Right hindlimb (tissue), 1 donor: ENCODE data around the gene NEK9.
"Not testable (repeated sequence)": the region's sequence is repeated elsewhere in the genome, so short reads cannot be mapped to it uniquely, and the experiment has no call there.

Source experiments
- DNase-seq: peaks from one replicate; pipeline ENCODE4 v3.0.0-alpha.2; 2018

Gene NEK9

DNA sequence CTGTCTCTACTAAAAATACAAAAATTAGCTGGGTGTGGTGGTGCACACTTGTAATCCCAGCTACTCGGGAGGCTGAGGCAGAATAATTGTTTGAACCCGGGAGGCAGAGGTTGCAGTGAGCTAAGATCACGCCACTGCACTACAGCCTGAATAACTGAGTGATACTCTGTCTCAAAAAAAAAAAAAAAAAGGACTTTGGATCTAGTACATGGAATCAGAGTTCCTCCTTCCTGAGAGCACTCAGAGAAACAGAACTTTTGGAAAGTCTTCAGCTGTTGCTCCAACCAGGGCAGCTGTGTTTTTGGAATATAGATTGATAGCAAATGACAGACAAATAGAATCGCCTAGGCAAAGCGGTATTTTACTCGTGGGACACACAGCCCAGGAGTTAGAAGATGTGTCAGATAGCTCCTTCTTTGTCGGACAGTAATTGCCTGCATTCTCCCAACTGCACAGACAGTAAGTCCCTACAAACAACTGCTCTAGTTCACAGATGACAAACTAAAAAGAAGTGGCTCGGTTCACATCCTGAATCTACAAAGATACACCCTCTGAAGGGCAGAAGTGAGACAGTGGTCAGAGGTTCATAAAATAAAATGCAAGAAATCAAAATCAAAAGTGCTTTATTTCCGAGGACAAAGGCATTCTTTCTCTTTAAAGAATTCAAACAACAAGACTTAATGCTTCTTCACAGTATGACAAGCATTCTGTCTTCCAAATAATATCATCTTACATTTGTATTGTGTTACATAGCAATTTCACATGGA is 17.1 kb upstream of the NEK9 start:
- DNase-seq, result no peak

DNA sequence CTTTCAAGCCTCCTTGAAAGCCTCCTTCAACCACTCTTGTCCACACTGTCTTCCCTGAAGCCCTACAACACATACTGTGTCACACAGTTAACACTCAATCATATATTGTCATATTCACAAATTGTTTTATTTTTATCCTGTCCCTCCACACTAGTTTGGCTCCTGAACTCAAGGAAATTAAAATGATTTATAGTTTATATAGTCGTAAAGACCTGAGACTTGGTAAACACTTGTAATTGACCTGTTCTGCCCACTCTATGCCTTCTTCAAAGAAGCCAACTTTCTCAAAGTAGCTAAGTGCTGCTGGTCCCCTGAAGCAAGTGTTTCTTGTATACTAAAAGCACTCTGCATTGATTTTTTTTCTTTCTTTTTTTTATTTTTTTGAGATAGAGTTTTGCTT is 15.6 kb upstream of the NEK9 start:
- DNase-seq, result no peak

GRCh38 chr14:75141967-75142366 is 15.1 kb upstream of the NEK9 start:
- DNase-seq, result no peak

- DNase-seq, result no peak
Measured at GRCh38 chr14:75141062-75141461, 14.2 kb upstream of the NEK9 start.

DNA sequence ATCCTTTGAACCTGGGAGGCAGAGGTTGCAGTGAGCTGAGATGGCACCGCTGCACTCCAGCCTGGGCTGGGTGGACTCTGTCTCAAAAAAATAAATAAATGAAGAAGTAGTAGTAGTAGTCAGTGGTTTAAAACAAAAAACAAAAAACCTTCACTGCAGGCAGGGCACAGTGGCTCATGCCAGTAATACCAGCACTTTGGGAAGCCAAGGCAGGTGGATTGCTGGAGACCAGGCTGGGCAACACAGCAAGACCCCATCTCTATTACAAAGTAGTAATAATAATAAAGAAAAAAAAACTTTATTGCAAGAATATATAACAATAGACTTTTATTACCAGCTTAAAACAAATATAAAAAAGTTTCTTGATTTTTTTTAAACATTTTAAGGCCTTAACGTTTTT is 13.8 kb upstream of the NEK9 start:
- no peak for DNase-seq

DNA sequence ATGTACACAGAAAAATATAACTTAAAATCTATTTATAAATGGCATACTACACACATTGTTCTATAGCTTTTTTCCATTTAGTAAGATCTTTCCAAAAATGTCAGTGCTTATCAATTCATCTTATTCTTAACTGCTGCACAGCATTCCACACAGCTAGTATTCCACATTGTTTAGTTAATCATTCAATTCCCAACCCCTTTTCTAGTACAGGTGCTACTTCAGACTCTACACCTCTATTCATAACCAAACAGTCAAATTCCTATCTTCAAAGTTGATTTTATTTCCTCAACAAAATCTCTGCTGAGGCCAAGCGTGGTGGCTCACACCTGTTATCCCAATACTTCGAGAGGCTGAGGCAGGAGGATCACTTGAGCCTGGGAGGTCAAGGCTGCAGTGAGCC is 12.3 kb upstream of the NEK9 start:
- DNase-seq, result no peak

DNA sequence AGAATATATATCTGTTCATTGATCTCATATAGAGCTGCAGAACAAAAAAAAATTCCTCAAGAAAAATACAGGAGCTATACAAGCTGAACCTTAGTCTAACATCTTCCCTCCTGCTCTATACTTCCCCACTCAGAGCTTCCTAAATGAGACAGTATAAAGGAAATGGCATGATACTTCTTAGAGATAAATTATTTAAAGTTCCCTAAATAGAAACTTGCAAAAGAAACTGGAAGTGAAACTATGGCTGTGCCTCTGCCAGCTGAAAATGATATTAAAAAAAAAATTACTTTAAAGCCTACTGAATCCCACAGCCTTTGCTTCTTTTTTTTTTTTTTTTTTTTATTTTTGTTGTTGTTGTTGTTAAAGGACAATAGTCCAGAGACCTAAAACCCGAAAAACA is 11.6 kb upstream of the NEK9 start:
- no peak for DNase-seq

GRCh38 chr14:75134644-75135043 is 7.8 kb upstream of the NEK9 start:
- DNase-seq, result no peak

GRCh38 chr14:75133597-75133996 is 6.7 kb upstream of the NEK9 start:
- DNase-seq, result no peak

GRCh38 chr14:75132382-75133086 is 5.7 kb upstream of the NEK9 start:
- peak; percentile 62 for DNase-seq

GRCh38 chr14:75128596-75128990 is 1.7 kb upstream of the NEK9 start:
- no peak for DNase-seq

DNA sequence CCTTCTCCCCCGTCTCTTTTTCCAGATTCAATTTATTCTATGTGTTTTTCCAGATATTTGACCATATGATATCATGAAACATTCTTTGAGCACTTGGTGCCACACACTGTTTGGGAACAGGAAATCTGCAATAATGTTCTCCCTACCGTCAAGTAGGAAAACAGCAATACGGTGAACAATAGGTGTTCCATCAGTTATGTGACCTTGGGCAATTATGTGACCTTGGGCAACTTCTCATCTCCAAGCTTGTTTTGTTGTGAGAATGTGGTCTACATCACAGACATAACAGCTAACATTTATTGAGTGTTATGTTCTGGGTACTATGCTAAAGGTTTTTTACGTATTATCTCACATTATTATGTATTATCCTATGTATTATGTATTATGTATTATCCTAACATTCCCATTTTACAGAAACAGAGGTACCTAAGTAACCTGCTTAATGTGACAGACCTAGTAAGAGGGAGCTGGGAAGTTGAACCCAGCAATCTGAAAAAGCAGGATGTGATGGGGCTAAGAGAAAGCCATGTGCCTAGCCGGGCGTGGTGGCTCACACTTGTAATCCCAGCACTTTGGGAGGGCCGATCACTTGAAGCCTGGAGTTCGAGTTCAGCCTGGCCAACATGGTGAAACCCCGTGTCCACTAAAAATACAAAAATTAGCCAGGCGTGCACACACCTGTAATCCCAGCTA is 1.2 kb upstream of the NEK9 start:
- no peak for DNase-seq

GRCh38 chr14:75127474-75127820 is 599 bp upstream of the NEK9 start:
- DNase-seq, result not testable (repeated sequence)

DNA sequence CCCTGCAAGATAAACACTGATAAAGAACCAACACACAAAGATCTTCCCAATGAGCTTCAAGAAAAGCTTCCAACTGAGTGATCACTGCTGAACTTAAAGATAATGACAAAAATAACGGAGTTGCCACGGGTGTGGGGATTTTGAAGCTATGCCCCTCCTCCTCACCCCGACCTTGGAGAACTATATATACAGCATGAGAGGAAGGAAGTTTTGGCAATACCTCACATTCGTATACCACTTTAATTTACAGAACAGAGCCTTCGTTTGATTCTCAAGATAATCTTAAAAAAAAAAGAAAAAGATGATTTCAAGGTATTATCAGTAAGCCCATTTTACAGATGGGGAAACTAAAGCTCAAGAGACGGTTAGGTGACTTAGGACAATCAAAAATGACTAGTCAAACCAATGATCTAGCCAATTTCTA is 715 bp downstream of the NEK9 start:
- no peak for DNase-seq

DNA sequence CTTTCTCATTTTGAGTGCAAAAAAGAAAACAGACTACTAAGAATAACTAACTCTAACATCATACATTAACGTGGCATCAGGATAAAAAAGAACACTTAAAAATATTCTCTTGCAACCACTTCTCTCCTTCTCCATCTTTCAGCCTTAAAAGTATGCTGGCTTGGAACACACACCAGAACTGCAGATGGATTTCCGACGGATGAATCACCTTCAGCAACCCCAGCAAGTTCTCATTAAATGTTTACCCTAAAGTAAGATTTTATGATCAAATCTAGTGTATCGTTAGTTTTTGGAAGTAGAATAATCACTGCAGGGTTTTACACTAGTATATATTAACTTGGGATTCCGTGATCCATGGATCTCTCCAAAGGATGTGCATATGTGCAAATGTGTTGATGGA is 1.2 kb downstream of the NEK9 start:
- DNase-seq, result no peak

- no peak for DNase-seq
Measured at GRCh38 chr14:75123991-75124390, 2.9 kb downstream of the NEK9 start.

- no peak for DNase-seq
Measured at GRCh38 chr14:75121552-75121951, 5.3 kb downstream of the NEK9 start.

GRCh38 chr14:75120541-75121291 is 6.1 kb downstream of the NEK9 start:
- no peak for DNase-seq

GRCh38 chr14:75119056-75119455 is 7.8 kb downstream of the NEK9 start:
- DNase-seq, result no peak

GRCh38 chr14:75113932-75114539 is 12.8 kb downstream of the NEK9 start:
- DNase-seq, result no peak

DNA sequence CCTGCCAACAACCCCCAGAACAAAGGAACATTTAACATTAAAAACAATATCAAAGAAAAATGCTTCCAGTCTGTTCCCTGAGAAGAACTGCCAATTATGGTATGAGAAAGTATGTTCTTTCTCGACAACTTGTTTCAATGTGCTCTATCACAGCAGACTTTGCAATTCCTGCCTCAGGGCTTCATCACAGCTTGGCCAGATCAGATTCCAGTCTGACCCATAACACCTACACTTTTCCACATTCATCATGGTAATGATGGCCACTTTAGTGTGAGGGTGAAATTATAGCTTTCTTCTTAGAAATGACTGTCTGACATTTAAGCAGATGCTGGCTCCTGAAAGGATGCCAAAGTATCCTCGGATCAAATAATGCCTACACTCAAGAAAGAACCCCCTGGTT is 17.0 kb downstream of the NEK9 start:
- no peak for DNase-seq

DNA sequence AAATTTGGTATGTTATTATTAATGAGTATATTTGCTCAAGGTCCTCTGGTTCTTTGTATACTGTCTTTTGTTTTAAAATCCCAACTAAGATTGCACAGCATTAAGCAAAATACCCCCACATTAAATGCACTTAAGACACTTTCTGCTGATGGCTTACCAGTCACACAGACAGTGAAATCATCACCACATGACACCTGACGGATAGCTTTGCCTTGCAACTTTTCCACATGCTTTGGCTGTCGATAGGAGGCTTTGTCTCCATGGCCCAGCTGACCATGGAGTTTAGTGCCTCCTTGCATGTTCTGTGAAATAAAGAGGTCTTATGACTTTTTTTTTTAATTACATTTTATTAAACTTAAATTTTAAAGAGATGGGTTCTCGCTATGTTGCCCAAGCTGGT is 19.7 kb downstream of the NEK9 start:
- DNase-seq, result no peak

GRCh38 chr14:75101491-75101890 is 25.4 kb downstream of the NEK9 start:
- no peak for DNase-seq
